ENCODE measurements around the gene CSHL1. TPM values are rescaled to one million over a fixed set of nuclear protein-coding genes. Genes with fewer than 3 reads are reported as not detected.
"Not testable (repeated sequence)": the region's sequence is repeated elsewhere in the genome, so short reads cannot be mapped to it uniquely, and the experiment has no call there.

Gene CSHL1
- total RNA-seq, 4 donors from 2014 or later = not detected

- not testable (repeated sequence) for H3K4me3 ChIP-seq
Measured at GRCh38 chr17:63889026-63889848, 21.8 kb downstream of the CSHL1 start.

GRCh38 chr17:63885119-63885518 is 25.9 kb downstream of the CSHL1 start:
- H3K9me3 ChIP-seq; H3K4me1 ChIP-seq; DNase-seq (ENCODE audit: extremely low spot score); H3K36me3 ChIP-seq; H3K4me3 ChIP-seq; H3K27ac ChIP-seq (replicated peaks in 1 of 4); intact Hi-C loops (cut with DNase I): not testable (repeated sequence)
- peaks cover 0 to 20% (median 0%) of the 10 kb centered on the region in 4 donors for H3K27me3 ChIP-seq
- WGBS = 83% methylated on average over 10 of the region's 11 CpGs

More at GRCh38 chr17:63889026-63889848, 21.8 kb downstream of the CSHL1 start:
- TF ChIP-seq CTCF (IDR thresholded peaks at IDR 0.05) = peak; percentile 40 to 46 (median 41)
- DNase-seq (ENCODE audit: extremely low spot score); intact Hi-C loops (cut with DNase I); H3K27ac ChIP-seq (replicated peaks in 1 of 4); H3K27me3 ChIP-seq; H3K9me3 ChIP-seq; H3K36me3 ChIP-seq; H3K4me1 ChIP-seq: not testable (repeated sequence)
- WGBS = 31% methylated on average over 13 of the region's 13 CpGs

- DNase-seq (ENCODE audit: extremely low spot score); H3K36me3 ChIP-seq; H3K4me3 ChIP-seq; H3K27ac ChIP-seq (replicated peaks in 1 of 4); H3K9me3 ChIP-seq; H3K4me1 ChIP-seq; intact Hi-C loops (cut with DNase I): not testable (repeated sequence)
- WGBS = 79% methylated on average over 9 of the region's 9 CpGs
- peaks cover 0 to 20% (median 0%) of the 10 kb centered on the region in 4 donors for H3K27me3 ChIP-seq
Measured at GRCh38 chr17:63882626-63883126, 28.4 kb downstream of the CSHL1 start.

- H3K4me1 ChIP-seq = no peaks in the 10 kb centered on the region
- H3K4me3 ChIP-seq = no peak within 1 kb of the TSS
- no peaks in the 10 kb centered on the region for H3K9me3 ChIP-seq
- H3K27ac ChIP-seq (replicated peaks in 1 of 4) = no peak within 1 kb of the TSS
- DNase-seq (ENCODE audit: extremely low spot score) = no peak
- H3K27me3 ChIP-seq = peaks cover 0 to 20% (median 0%) of the 10 kb centered on the region in 4 donors
- no peaks in the 10 kb centered on the region for H3K36me3 ChIP-seq
- WGBS = 69% methylated on average over 9 of the region's 15 CpGs
- TF ChIP-seq CTCF (IDR thresholded peaks at IDR 0.05) (peak; percentile 20 to 63 (median 42)), POLR2A (IDR thresholded peaks at IDR 0.05; ENCODE audit: low read depth) (no peak)
- intact Hi-C loops (cut with DNase I) = no loop called here
Measured at GRCh38 chr17:63881935-63882601, 29.0 kb downstream of the CSHL1 start, which contains the start of gene GH2. Gene GH2 (minus strand): TSS chr17:63881944. CDS start chr17:63881801, 143 bp downstream.

GRCh38 chr17:63881337-63881736 is 29.7 kb downstream of the CSHL1 start:
- H3K4me1 ChIP-seq; H3K9me3 ChIP-seq; H3K36me3 ChIP-seq; H3K27ac ChIP-seq (replicated peaks in 1 of 4); intact Hi-C loops (cut with DNase I); DNase-seq (ENCODE audit: extremely low spot score); H3K4me3 ChIP-seq: not testable (repeated sequence)
- WGBS = 71% methylated on average over 11 of the region's 11 CpGs
- peaks cover 0 to 20% (median 0%) of the 10 kb centered on the region in 4 donors for H3K27me3 ChIP-seq

GRCh38 chr17:63880706-63881105 is 30.4 kb downstream of the CSHL1 start:
- Histone ChIP-seq H3K4me1 (no peaks in the 10 kb centered on the region), H3K36me3 (no peaks in the 10 kb centered on the region), H3K4me3 (no peak overlapping the region), H3K27ac (replicated peaks in 1 of 4) (no peak overlapping the region), H3K9me3 (no peaks in the 10 kb centered on the region), H3K27me3 (peaks cover 0 to 20% (median 0%) of the 10 kb centered on the region in 4 donors)
- no peak for TF ChIP-seq POLR2A (IDR thresholded peaks at IDR 0.05; ENCODE audit: low read depth)
- no peak for DNase-seq (ENCODE audit: extremely low spot score)
- intact Hi-C loops (cut with DNase I) = no loop called here
- WGBS = 70% methylated on average over 6 of the region's 12 CpGs

- DNase-seq (ENCODE audit: extremely low spot score); H3K4me3 ChIP-seq; intact Hi-C loops (cut with DNase I); H3K27ac ChIP-seq (replicated peaks in 1 of 4); H3K4me1 ChIP-seq; H3K36me3 ChIP-seq; H3K9me3 ChIP-seq: not testable (repeated sequence)
- WGBS = 92% methylated on average over 9 of the region's 9 CpGs
- H3K27me3 ChIP-seq = peaks cover 0 to 16% (median 0%) of the 10 kb centered on the region in 4 donors
Measured at GRCh38 chr17:63878413-63878812, 32.6 kb downstream of the CSHL1 start.

- H3K27me3 ChIP-seq; DNase-seq (ENCODE audit: extremely low spot score); intact Hi-C loops (cut with DNase I); H3K36me3 ChIP-seq; H3K9me3 ChIP-seq; H3K27ac ChIP-seq (replicated peaks in 1 of 4); H3K4me1 ChIP-seq; H3K4me3 ChIP-seq: not testable (repeated sequence)
- WGBS = 90% methylated on average over 6 of the region's 6 CpGs
Measured at GRCh38 chr17:63874693-63875092, 36.4 kb downstream of the CSHL1 start.

GRCh38 chr17:63874061-63874626 is 36.9 kb downstream of the CSHL1 start:
- H3K27ac ChIP-seq (replicated peaks in 1 of 4); H3K36me3 ChIP-seq; DNase-seq (ENCODE audit: extremely low spot score); H3K4me3 ChIP-seq; intact Hi-C loops (cut with DNase I); H3K4me1 ChIP-seq; H3K9me3 ChIP-seq; H3K27me3 ChIP-seq: not testable (repeated sequence)
- 82% methylated on average over 4 of the region's 8 CpGs for WGBS

- DNase-seq (ENCODE audit: extremely low spot score); H3K27me3 ChIP-seq; intact Hi-C loops (cut with DNase I); H3K9me3 ChIP-seq; H3K4me1 ChIP-seq; H3K4me3 ChIP-seq; H3K36me3 ChIP-seq; H3K27ac ChIP-seq (replicated peaks in 1 of 4): not testable (repeated sequence)
- WGBS = 87% methylated on average over 4 of the region's 7 CpGs
Measured at GRCh38 chr17:63873577-63873976, 37.5 kb downstream of the CSHL1 start, which contains the start of gene CSH2. Gene CSH2 (minus strand): TSS chr17:63873677. CDS start chr17:63873614, 63 bp downstream.

All from esophagus muscularis mucosa (tissue), 4 donors.